PFSK-1 (cell line): ENCODE results near the gene KRTAP5-8. TPM values are rescaled to one million over a fixed set of nuclear protein-coding genes. Genes with fewer than 3 reads are reported as not detected.
"Not testable (repeated sequence)": the region's sequence is repeated elsewhere in the genome, so short reads cannot be mapped to it uniquely, and the experiment has no call there.

Experiments used
- FOXP2 ChIP-seq: optimal IDR thresholded peaks from 2 replicates; pipeline ENCODE3; 2011; ENCODE audit warnings: borderline replicate concordance, control low read depth, inconsistent platforms; ENCODE audit not compliant: insufficient read depth; ENCODE audit errors: extremely low read length, extremely low read depth
- POLR2AphosphoS5 ChIP-seq: IDR thresholded peaks from 2 replicates; pipeline ENCODE4 v1.6.1; 2012; ENCODE audit warnings: low read depth, mild to moderate bottlenecking, control low read depth, low read length, moderate library complexity
- SIN3A ChIP-seq: IDR thresholded peaks from 2 replicates; pipeline ENCODE4 v1.6.1; 2012; ENCODE audit warnings: mild to moderate bottlenecking, low read length, moderate library complexity, borderline replicate concordance; ENCODE audit not compliant: insufficient read depth
- TAF1 ChIP-seq: IDR thresholded peaks from 2 replicates; pipeline ENCODE4 v1.6.1; 2012; ENCODE audit warnings: low read length, control low read depth, borderline replicate concordance; ENCODE audit not compliant: insufficient read depth
- polyA plus RNA-seq: library from polyadenylated mRNA; unstranded; fragments of >200 nt; gene quantifications from one replicate; pipeline ENCODE4 v1.2.1, GENCODE V29; 2012; ENCODE audit warnings: low read depth, missing spikeins; ENCODE audit not compliant: insufficient read length
- TF ChIP-seq, protein P1 (sequence below), 2 experiments: IDR thresholded peaks; 2 replicates each; pipeline versions ENCODE4 v1.6.1 to v1.8.0; 2011 to 2012; ENCODE audit warnings: low read depth in 2 of 2, low read length in 2 of 2, control low read depth in 1 of 2, inconsistent platforms in 1 of 2, mild to moderate bottlenecking in 1 of 2, moderate library complexity in 1 of 2; ENCODE audit not compliant: insufficient read depth in 1 of 2

KRTAP5-8 gene
- not detected for polyA plus RNA-seq

GRCh38 chr11:71537977-71538665 is at the start of gene KRTAP5-8:
Gene KRTAP5-8, plus strand, starts transcription at chr11:71538025. Its CDS starts 31 bp downstream, at chr11:71538056.
- TF ChIP-seq, protein P1, sequence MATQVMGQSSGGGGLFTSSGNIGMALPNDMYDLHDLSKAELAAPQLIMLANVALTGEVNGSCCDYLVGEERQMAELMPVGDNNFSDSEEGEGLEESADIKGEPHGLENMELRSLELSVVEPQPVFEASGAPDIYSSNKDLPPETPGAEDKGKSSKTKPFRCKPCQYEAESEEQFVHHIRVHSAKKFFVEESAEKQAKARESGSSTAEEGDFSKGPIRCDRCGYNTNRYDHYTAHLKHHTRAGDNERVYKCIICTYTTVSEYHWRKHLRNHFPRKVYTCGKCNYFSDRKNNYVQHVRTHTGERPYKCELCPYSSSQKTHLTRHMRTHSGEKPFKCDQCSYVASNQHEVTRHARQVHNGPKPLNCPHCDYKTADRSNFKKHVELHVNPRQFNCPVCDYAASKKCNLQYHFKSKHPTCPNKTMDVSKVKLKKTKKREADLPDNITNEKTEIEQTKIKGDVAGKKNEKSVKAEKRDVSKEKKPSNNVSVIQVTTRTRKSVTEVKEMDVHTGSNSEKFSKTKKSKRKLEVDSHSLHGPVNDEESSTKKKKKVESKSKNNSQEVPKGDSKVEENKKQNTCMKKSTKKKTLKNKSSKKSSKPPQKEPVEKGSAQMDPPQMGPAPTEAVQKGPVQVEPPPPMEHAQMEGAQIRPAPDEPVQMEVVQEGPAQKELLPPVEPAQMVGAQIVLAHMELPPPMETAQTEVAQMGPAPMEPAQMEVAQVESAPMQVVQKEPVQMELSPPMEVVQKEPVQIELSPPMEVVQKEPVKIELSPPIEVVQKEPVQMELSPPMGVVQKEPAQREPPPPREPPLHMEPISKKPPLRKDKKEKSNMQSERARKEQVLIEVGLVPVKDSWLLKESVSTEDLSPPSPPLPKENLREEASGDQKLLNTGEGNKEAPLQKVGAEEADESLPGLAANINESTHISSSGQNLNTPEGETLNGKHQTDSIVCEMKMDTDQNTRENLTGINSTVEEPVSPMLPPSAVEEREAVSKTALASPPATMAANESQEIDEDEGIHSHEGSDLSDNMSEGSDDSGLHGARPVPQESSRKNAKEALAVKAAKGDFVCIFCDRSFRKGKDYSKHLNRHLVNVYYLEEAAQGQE (IDR thresholded peaks at IDR 0.05; ENCODE audit: insufficient read depth in 1 of 2, low read depth in 2 of 2, low read length in 2 of 2) = not testable (repeated sequence)
- TF ChIP-seq TAF1, FOXP2: not testable (repeated sequence)

GRCh38 chr11:71488681-71489270 is 49.0 kb upstream of the KRTAP5-8 start:
- TF ChIP-seq FOXP2 = no peak
- TF ChIP-seq TAF1 = no peak
- no peak for TF ChIP-seq SIN3A
- no peak for TF ChIP-seq POLR2AphosphoS5
- TF ChIP-seq, protein P1 (IDR thresholded peaks at IDR 0.05; ENCODE audit: insufficient read depth in 1 of 2, low read depth in 2 of 2, low read length in 2 of 2) = no peak

DNA sequence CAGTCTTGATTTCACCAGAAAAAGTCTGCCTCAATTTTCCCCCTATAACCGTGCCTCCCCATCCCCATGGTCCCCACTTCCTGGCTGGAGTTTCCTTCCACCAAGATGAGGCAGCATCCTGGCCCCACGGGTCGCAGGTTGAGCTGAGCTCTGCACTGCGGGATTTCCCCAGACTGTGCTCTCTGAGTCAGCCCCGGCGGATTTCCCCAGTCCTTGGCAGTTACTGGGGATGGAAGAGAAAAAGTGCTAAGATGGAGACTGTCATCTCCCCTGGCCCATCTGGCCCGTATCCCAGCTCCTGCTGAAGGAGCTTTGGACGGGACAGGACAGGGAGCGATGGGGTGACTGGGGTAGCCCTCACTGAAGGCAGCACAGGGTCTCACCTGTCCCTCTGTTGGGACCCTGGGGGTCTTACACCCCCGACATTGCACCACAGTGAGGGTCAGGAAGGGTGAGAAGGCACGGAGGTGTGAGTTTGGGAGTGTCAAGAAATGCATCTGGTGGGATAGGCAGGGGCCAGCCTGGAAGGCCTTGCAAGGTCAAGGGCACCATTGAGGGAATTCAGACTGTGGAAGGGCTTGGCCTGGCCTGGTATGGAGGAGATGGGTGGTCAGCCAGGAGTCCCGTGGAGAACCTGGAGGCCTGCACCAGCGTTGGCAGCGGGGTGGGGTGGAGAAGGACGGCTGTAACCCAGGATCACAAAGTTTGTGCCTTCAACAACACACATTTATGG is 48.3 kb upstream of the KRTAP5-8 start:
- TF ChIP-seq FOXP2 (no peak), POLR2AphosphoS5 (no peak), TAF1 (no peak), SIN3A (no peak)
- TF ChIP-seq, protein P1 (IDR thresholded peaks at IDR 0.05; ENCODE audit: insufficient read depth in 1 of 2, low read depth in 2 of 2, low read length in 2 of 2) = no peak

DNA sequence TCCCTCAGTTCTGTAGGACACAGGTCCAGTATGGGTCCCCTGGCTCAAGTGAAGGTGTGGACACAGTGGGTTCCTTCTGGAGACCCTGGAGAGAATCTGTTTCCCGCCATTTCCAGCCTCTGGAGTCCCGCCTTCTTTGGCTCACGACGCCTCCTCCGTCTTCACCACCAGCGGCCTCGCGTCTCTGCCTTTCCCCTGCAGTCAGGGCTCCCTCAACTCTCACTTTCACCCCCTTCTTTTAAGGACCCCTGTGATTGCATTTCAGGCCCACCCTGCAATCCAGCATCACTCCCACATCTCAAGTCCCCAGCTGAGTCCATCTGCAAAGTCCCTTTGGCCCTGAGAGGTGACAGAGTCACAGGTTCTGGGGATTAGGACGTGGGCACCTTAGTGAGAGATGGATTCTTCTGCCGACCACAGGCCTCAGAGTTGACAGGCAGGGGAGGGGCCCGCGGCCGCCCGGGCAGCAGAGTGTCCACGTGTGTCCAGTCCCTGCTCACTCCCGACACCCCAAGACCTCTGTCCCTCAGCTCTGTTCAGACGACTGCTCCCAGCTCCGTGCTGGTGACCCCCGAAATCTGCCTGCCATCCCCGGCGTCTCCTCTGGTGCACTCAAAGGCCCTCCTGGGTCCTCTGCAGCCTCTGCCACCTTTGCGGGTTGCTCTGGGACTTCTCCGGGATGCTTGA is 47.6 kb upstream of the KRTAP5-8 start:
- TF ChIP-seq, protein P1 (IDR thresholded peaks at IDR 0.05; ENCODE audit: insufficient read depth in 1 of 2, low read depth in 2 of 2, low read length in 2 of 2) = no peak
- no peak for TF ChIP-seq TAF1
- TF ChIP-seq SIN3A = no peak
- TF ChIP-seq FOXP2 = no peak
- no peak for TF ChIP-seq POLR2AphosphoS5
